HT1080 (cell line): ENCODE data around the gene PHF20. TPM values are rescaled to one million over a fixed set of nuclear protein-coding genes. Genes with fewer than 3 reads are reported as not detected.
"Not testable (repeated sequence)": the region's sequence is repeated elsewhere in the genome, so short reads cannot be mapped to it uniquely, and the experiment has no call there.

Experiments
- DNase-seq: peaks from one replicate; pipeline ENCODE4 v3.0.0-alpha.2; 2015; ENCODE audit warnings: low read depth
- total RNA-seq: library from RNA; depleted of rRNA; stranded (reverse); fragments of >200 nt; shearing (Covaris generic); gene quantifications from 2 replicates; pipeline ENCODE4 v1.2.3, GENCODE V29; 2014

Gene PHF20
- total RNA-seq, 1 experiment from 2014 or later: 28.6 TPM

- DNase-seq: no peak
These were observed 138.4 kb downstream of the PHF20 start for GRCh38 chr20:35910254-35910653.

- no peak for DNase-seq
These were observed 141.1 kb downstream of the PHF20 start for GRCh38 chr20:35912881-35913280.

- no peak for DNase-seq
These were observed 145.3 kb downstream of the PHF20 start for GRCh38 chr20:35917077-35917476.

- no peak for DNase-seq
These were observed 146.2 kb downstream of the PHF20 start for GRCh38 chr20:35918021-35918420.

GRCh38 chr20:35920523-35920922 lies 148.7 kb downstream of the PHF20 start:
- no peak for DNase-seq

- DNase-seq: no peak
These were observed 157.5 kb downstream of the PHF20 start for GRCh38 chr20:35929301-35929700.

GRCh38 chr20:35934050-35934449 lies 162.2 kb downstream of the PHF20 start:
- DNase-seq: no peak

GRCh38 chr20:35939264-35939663 lies 167.4 kb downstream of the PHF20 start:
- no peak for DNase-seq

- DNase-seq: no peak
These were observed 169.8 kb downstream of the PHF20 start for GRCh38 chr20:35941620-35942019.

- no peak for DNase-seq
These were observed 170.4 kb downstream of the PHF20 start for GRCh38 chr20:35942243-35942642.

- peak; percentile 34 for DNase-seq
These were observed 175.7 kb downstream of the PHF20 start for GRCh38 chr20:35947489-35947888.

GRCh38 chr20:35947907-35948306 lies 176.1 kb downstream of the PHF20 start:
- no peak for DNase-seq

- no peak for DNase-seq
These were observed 178.3 kb downstream of the PHF20 start for GRCh38 chr20:35950093-35950492.

- DNase-seq: not testable (repeated sequence)
These were observed 180.3 kb downstream of the PHF20 start for GRCh38 chr20:35952080-35952479.

GRCh38 chr20:35952480-35953386 lies 180.9 kb downstream of the PHF20 start:
- DNase-seq: no peak

- DNase-seq: no peak
These were observed 181.8 kb downstream of the PHF20 start for GRCh38 chr20:35953387-35954199.

- DNase-seq: peak; percentile 98
These were observed 182.5 kb downstream of the PHF20 start, which contains the start of gene SCAND1 for GRCh38 chr20:35954200-35954906. SCAND1 (minus strand) TSS chr20:35954502; CDS start chr20:35954284, 218 bp downstream.

- no peak for DNase-seq
These were observed 183.1 kb downstream of the PHF20 start for GRCh38 chr20:35954907-35955251.

- no peak for DNase-seq
These were observed 184.8 kb downstream of the PHF20 start for GRCh38 chr20:35956616-35957015.

GRCh38 chr20:35959291-35959690 lies 187.5 kb downstream of the PHF20 start:
- not testable (repeated sequence) for DNase-seq

- DNase-seq: no peak
These were observed 192.1 kb downstream of the PHF20 start for GRCh38 chr20:35963878-35964277.
